Gastrocnemius medialis (tissue), 4 donors: Measurements from ENCODE around the gene PKHD1.

Experiments
- POLR2A ChIP-seq, 2 donors: fragments of 450-650 bp; IDR thresholded peaks; one replicate each; pipeline ENCODE4 v1.6.1; 2017; ENCODE audit warnings: antibody characterized with exemption in 2 of 2, mild to moderate bottlenecking in 2 of 2, moderate library complexity in 2 of 2
- TF ChIP-seq, protein P1 (sequence below), 5 experiments: fragments of 450-650 bp in 3 of 5; fragments of 200-600 bp in 2 of 5; sonication (generic) in 2 of 5; IDR thresholded peaks in 4 of 5; conservative IDR thresholded peaks in 1 of 5; 1 replicate in 4 of 5; 2 replicates in 1 of 5; pipeline ENCODE4 v1.5.1; 2016 to 2019; ENCODE audit warnings: antibody characterized with exemption in 5 of 5, mild to moderate bottlenecking in 3 of 5, moderate library complexity in 3 of 5

GRCh38 chr6:52013035-52013434, 74.4 kb downstream of the PKHD1 start:
- TF ChIP-seq, protein P1, sequence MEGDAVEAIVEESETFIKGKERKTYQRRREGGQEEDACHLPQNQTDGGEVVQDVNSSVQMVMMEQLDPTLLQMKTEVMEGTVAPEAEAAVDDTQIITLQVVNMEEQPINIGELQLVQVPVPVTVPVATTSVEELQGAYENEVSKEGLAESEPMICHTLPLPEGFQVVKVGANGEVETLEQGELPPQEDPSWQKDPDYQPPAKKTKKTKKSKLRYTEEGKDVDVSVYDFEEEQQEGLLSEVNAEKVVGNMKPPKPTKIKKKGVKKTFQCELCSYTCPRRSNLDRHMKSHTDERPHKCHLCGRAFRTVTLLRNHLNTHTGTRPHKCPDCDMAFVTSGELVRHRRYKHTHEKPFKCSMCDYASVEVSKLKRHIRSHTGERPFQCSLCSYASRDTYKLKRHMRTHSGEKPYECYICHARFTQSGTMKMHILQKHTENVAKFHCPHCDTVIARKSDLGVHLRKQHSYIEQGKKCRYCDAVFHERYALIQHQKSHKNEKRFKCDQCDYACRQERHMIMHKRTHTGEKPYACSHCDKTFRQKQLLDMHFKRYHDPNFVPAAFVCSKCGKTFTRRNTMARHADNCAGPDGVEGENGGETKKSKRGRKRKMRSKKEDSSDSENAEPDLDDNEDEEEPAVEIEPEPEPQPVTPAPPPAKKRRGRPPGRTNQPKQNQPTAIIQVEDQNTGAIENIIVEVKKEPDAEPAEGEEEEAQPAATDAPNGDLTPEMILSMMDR (IDR thresholded peaks at IDR 0.05 in 4 of 5, conservative IDR thresholded peaks at IDR 0.05 in 1 of 5), result no peak
- no peak for TF ChIP-seq POLR2A (IDR thresholded peaks at IDR 0.05)
